Central memory CD4-positive, alpha-beta T cell (primary cell): Measurements from ENCODE around the gene TAPT1.
"Not testable (repeated sequence)": the region's sequence is repeated elsewhere in the genome, so short reads cannot be mapped to it uniquely, and the experiment has no call there.

Experiments used
- DNase-seq: peaks from one replicate; pipeline ENCODE4 v3.0.0; 2022

The TAPT1 gene

DNA sequence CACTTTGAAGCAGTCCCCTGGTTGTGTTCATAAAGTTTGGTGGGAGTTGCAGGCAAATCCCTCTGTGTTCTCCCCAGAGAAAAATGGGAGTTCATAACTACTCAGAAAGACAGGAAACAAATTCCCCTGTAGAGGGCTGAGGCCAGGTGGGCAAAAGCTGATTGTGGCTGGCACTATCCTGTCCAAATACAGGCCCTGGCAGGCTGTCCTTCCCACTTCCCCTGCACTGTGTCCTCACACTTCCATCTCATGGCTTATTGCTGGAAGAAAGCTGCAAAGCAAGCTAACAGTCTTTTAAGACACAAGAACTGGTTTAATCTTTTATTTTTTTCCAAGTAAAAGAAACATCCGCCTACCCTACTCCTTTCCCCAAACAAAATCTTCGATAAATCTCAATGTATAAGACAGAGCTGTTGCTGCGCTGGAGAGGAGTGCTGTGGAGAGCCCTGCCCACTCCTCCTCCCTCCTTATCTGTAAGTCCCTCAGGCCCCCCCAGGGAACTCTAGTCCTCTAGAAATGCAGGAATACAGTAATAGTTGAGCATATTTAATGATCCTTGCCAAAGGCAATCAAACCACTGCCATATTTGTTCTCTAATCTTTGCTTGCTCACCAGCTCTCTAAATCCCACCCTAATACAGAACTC, 14.0 kb downstream of the TAPT1 start:
- no peak for DNase-seq

DNA sequence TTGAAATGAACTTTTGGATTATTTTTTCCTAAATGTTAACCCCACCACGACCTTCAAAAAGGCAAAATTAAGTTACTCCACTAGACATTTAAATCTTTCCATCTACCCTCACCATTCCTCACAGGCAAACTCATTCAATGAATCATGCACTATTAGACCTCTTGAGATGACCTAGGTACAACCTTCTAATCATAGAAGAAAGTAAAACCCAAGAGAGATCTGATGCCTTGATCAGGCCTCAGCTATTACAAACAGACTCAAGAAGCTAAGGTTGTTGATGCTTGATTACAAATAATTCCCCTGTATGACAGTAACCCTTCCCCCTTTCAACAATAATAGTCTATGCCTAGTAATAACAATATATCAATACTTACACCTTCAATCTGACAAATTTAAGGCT, 18.9 kb downstream of the TAPT1 start:
- DNase-seq = no peak

DNA sequence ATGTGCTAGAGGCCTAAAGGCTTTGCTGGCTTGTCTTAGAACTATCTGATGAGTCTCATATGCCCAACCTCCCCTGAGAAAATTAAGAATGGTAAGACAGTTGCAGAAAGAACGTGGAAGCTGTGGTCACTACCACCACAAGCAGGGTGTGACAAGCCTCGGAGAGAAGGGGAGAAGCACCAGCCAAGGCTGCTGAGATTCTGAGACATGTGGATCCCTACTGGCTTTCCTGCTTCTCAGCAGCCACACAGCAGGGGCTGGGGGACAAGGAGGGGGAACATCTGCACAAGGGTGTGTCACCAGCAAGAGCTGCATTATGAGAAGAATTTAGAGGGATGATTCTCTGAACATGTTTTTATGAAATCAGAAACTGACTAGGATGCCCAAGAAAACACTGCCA, 19.4 kb downstream of the TAPT1 start:
- no peak for DNase-seq

DNA sequence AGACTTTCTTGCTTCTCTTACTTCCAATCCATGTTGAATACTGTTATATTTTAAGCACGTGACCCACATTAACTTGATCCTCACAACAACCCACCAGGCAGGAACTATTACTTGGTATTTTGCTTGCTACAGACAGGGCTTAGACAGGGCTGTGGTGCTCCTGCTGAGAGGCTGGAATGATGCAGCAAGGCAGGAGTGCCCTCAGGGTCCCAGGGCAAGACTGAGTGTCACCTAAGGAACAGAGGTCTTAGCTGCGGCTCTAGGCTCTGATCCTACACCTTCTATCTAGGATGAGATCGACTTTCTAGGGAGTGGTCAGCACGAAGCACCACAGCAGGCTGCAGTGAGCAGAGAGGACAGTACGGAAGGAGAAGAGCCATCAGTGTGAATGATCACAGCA, 20.0 kb downstream of the TAPT1 start:
- DNase-seq = no peak

DNA sequence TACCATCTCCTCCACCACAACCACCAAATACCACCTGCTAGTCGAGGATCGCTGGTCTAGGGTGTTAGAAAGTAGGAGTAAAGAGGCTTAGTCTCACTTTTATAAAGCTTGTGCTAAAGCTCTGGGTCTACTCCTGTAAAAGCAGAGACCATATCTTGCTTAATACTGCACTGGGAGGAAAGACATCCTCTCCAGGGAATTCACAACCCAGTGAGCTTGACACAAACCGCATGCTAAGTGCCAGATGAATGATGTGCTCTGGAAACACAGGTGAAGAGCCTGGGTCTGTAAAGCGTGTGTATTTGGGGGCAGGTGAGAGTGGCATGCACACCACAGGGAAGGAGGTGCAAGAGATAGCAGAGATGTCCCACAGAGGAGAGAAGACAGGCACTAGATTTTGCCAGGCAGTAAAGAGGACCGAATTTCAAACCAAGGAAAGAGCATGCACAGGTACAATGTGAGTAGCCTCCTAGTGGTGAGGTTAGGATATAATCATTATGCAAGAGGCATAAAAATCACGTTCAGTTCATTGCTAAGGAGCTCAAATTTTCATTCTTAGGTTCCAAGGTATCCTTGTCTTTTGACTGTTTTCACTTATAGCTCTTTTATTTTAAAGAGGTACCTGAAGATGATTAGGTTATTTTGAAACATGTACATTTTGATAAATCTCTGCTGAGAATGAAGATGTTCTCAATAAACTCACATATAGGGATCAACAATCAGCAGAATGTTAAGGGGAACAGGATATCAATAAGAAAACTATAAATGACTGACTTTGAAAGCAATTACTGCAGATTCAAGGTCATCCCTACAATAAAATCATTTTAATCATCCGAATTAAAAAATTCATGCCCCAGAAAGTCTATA, 20.7 kb downstream of the TAPT1 start:
- DNase-seq = peak; percentile 17

DNA sequence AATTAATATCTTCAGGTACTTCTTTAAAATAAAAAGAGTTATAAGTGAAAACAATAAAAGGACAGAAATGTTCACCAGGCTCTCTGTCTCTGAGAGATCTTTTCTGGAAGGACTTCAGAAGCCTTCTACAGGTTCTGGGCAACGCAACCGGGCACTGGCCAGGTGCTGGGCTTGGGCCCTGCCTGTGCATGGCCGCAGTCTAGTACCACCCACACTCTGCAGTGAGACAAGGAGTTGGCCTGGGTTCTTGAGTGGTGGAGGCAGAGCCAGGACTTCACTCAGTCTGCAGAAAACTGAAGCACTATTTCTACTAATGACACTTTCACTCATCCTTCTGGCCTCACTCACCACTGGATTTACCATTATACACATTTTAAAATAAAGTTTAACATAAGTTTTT, 21.8 kb downstream of the TAPT1 start:
- no peak for DNase-seq

DNA sequence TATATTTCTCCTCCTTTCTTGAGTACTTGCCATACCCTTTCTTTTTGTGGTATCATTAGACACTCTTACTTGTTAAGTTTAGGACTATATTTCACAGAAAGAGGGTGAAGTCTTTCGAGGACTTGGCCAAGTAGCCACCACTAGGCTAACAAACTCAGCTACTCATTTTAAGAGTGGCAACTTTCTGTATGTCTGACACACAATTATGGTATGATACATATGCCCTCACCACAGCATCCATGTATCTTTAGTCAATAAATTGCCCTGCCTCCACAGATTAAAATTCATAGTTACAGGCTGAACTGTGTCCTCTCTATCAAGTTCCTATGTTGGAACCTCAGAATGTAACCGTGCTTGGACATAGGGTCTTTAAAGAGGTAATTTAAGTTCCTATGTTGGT, 23.2 kb downstream of the TAPT1 start:
- DNase-seq = no peak

DNA sequence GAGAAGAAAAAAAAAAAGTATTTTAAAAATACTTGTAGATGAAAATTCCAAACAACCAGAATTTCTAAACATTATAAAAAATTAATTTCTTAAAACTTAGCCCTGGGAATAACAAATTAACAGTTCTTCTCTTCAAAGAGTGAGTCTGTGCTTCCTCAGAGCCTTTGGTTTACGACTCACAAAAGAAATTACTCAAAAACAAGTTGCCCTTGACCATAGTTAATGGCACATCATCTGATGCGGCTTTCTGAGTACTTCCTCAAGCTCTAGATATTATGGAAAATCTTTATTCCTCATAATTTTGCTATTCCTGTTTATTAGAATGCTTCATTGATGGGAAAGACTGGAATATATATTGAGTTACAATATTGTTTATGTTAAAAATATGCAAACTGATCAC, 23.7 kb downstream of the TAPT1 start:
- DNase-seq = no peak

DNA sequence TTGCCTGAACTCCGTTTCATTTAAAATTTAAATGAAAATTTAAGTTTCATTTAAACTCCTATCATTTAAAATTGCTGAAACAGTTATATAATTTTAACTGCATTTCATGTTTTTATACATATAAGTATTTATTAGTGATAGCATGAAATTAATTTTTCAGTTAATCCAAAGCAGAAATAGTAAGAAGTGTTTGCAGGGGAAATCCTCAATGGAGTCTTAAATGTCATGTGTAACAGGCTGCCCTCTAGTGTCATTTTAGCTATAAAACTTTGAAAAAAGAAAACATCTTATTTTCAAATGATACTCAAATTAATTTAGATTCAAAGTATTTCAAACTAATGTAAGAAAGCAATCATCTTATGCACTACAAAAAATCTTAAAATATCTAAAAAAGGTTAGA, 27.2 kb downstream of the TAPT1 start:
- no peak for DNase-seq

DNA sequence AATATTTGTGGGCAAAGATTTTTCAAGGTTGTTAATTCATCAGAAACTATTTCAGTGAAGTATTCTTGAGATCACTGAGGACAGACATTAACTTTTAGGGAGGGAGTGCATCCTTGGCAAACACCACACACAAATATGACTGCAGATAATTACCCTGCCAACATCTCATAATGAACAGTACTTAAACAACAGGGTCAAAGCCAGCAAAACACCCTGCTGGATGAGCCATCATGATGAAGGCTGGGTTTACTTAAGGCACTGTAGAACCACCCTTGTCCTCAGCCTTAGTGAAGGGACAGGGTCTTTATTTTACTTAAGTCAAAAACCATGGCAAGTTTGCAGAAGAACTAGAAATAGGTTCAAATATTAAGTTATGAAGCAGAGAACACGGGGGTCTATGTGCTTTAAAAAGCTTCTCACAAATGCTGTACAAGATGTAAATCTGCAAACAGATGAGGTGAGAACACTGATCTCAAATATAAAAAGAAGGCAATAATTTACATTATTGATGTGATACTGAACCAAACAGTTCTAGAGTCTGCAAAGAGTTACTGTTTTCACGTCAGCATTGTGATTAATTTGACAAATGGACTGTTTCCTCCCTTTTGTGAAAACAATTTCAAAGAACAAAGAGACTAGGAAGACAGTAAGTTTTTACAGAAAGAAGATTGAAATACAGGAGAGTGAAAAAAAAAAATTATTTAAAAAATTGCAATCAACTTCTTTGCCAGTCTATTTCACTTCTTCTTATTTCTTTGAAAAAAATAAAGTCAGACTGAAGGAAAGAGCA, 28.2 kb downstream of the TAPT1 start:
- no peak for DNase-seq

DNA sequence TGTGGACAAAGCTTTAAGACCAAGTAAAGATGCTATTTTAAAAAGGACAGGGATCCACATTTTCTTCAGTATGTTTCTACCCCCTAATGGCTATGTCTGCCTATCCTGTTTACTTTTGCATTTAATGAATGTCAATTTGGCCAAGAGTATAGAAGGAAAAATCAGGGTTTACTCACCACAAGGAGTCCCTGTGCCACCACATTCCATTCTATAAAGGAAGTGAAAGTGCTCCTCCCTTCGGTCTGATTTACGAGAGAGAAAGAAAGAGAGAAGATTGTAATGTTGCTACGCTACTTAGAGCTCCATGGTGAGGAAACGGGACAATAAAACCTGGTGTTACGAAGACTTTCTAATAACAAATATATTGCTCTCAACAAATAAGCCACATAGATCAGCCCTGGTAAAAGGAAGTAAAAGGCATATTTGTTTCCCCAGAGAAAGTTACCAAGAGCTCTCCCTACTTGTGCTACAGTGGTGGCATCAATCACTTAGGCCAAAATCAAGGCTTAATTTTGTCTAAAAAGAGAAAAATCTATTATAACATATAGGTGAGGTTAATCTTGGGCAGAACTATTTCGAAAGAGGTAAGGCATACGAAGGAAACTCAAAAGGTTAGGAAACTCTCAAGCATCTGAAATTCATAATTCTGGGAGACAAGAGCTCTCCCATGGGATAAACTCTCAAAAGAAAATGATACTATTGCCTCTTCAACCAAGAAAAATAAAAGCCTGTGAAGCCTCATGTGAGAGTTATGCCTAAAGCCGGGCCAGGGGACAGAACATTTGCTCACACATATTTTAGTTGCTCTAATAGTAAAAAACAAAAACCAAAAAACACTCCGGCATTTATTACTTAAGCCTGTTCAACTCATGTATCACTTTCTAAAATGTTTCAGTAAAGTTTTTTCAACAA, 29.5 kb downstream of the TAPT1 start:
- DNase-seq = no peak

DNA sequence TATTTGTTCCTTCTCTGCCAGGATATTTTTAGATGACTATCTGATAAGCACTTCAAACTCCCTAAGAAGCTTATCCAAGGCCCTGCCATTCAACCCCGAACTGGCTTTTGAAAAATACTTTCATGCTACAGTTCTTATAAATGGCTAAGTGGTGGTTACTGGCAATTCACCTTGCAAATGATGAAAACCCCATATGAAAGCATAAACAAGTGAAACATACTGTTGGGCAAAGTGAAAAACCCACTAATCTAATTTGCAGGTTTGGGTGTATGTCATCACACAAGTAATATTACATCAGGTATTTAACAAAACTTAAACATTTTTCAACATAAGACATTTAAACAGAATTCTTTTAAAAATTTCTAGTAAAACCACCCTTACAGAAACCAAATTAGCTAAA, 31.1 kb downstream of the TAPT1 start:
- DNase-seq = no peak

DNA sequence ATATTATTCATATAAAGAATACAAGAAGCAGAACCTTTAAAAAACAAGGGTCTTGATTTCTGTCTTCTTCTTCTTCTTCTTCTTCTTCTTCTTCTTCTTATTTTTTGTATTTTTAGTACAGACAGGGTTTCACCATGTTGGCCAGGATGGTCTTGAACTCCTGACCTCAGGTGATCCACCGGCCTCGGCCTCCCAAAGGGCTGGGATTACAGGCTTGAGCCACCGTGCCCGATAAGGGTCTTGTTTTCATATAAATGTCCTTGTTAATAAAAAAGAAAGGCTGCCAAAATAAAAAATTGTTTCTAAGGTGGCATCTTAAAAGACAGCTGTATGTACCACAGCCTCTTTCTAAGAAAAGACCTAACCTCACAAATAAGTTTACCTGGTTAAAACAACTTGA, 31.5 kb downstream of the TAPT1 start:
- DNase-seq = not testable (repeated sequence)

DNA sequence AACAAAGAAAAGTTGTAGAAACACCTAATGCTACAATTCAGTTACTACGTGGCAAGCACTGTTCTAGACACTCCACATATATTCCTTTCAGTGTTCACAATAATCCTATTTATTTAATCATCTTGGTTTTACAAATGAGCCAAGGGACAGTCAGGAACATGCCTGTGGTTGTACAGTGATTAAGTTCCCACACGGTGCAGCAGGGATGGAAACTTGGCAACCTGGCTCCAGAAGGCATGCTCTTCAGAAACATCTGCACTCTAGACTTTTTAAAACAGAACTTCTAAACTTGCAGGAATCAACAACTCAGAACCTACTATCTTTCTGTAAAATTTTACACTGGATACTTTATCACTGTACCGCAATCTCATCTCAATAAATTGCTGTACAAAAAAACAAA, 32.1 kb downstream of the TAPT1 start:
- no peak for DNase-seq

DNA sequence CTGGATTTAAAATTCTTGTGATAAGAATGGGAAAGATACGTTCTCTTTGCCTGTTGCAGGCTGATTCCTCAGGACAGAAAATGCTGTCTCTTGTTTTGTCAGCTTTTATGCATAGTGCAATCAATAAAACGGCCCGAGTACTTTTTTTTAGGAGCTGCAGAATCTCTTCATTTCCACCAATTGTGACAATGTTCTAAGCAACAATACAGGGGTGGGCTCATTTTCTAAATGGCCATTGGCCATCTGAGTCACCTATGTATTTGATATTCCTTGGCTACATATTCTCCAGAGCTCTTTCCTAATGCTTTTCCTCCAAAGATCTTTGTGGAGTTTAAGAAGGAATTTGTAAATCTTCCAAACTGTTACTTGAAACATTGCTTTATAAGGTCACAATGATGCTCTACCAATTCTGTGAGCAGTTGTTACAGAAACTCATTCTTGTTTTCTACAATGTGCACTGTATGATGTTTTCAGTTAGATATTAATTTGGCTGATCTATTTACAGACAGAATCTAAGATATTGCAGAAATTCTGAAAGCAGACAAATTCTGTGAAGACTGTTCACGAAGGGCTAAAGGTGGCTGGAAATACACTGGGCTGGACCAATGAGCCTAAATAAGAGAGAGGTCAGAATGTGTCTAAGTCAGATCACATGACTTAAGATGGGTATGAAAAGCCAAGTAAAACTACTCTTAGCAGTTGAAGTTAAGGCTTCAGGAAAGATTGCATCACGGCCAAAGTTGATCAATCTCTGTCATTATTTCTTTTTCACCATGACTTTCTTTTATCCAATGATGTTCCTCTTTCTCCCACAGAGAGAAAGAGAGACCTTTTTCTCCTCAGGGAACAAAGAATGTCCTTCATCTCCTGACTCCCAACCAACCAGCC, 33.4 kb downstream of the TAPT1 start:
- no peak for DNase-seq

DNA sequence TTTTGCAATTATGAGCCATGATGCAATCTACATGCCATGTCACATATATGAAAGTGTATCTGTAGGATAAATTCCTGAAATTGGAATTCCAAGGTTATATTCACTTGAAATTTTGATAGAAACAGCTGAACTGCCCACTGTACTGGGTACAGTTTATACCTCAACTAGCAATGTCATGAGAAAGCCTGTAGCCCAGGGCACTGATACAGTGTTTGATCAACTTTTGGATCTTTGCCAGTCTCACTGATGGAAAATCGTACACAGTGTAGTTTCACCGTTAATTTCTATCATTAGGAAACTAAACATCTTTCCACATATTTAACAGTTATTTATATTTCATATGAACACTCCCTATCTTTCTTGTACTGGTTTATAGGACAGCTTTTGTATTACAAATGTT, 34.2 kb downstream of the TAPT1 start:
- no peak for DNase-seq

DNA sequence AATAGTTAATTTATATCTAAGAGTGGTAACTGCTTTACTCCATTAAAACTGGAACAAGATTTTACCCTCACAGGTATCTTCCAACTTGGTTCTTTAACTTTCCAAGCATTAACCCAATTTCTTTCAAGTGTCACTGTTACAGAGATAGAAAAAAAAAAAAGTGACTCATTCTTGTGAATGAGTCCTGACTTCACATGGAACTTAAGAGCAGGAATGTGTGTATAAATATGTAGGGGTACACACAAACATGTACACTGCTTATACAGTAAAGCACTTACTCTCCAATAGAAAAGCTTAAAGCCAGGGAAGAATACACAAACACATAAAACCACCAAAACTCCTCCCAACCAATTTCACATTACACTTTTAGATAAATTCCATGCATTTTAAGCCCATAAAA, 38.8 kb downstream of the TAPT1 start:
- no peak for DNase-seq

DNA sequence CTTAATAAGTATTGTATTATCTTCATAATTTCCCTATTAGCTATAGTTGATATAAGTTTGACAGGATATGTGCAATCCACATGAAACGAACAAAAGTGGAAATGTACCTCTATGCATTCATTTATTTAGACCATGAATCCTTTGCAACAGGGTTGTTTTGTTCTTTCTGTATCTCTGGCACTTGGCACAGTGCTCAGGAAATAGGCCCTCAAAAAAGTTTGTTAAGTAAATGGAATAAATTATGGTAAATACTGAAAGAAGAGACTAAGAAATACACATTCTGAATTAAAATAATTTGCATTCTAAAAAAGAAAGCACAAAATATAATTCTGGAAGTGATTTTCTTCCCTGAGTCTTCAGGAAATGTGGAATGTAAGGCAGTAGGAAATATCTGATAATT, 39.3 kb downstream of the TAPT1 start:
- DNase-seq = no peak

DNA sequence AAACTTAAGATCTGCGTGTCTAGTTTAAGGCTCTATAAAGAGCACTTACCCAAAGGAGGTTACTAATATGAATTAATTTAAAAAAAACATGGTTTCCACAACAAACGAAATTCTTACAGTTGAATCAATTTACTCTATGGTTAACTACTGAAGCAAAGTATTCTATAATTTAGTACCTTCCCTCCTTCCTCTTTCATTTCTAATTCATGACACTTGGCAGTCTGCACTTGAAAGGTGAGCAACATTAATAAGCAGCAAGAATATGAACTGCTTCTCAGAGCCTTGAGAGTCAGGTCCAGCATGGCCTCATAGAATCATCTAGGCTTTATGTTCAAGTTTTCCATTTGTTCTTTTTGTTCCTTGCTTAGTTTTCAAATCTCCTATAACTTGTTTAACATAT, 42.7 kb downstream of the TAPT1 start:
- DNase-seq = no peak

DNA sequence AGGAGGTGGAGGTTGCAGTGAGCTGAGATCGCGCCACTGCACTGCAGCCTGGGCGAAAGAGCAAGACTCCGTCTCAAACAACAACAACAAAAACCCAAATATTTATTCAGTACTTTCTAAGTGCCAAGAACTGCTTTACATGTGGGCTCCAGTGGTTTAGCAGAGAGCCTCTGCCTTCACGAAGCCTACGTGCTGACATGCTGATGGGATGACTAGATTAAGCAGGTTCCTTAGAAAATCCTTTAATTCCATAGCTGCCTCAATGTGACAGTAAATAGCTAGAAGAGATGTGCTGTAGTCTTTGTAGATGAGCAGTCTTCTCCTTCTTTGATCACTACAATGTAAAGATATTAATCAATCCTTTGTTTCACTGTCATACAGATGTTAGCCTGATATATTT, 49.6 kb downstream of the TAPT1 start:
- no peak for DNase-seq

DNA sequence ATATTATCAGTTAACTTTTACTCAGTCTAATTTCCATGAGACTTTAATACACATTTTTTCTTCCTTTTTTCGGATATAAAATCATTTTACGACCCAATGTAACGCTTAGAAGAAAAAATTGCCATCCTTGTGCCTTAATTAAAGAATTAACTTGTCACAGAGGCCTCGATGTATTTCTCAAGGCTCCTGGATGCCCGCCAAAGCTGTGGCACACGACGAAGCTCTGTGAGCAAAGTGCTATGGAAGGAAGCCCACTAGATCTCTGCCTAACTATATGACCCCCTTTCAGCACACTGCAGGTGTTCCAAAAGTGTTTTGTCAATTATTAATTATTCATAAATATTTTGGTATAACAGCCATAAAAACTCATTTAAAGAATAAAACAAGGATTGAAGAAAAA, 54.4 kb downstream of the TAPT1 start:
- DNase-seq = no peak

DNA sequence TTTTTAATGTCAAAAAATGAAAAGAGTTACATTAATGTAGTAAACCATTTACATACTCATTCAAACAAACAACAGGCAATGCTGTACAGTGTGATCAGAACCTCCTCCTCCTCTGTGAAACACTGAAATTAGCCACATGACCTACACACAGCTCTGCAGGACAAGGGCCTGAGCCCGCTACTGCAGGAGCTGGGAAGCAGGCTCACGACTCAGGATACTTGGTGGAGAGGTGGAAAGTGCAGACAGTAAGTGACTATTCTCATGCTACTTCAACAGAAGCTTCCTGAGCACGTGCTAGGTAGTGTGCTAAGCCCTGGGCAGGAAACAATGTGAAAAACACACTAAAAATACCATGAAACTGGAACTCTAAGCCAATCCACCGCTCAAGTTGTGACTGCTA, 56.8 kb downstream of the TAPT1 start:
- no peak for DNase-seq
